HepG2 (cell line): ENCODE measurements around the gene CEP104. TPM values are rescaled to one million over a fixed set of nuclear protein-coding genes. Genes with fewer than 3 reads are reported as not detected.

Experiments used
- ATAC-seq: fragments of 200-7000 bp; cut with Tn5 transposase; 3 replicates; pipeline ENCODE4 v1.9.1; 2020; ENCODE audit warnings: mild to moderate bottlenecking, moderate library complexity
- BruUV-seq: library from RNA; stranded (reverse); fragments of 400-500 nt; replicated peaks from 2 replicates; lab custom pipeline; 2021; lab: Mats Ljungman, UMichigan
- CTCF ChIA-PET: fragments of 300-600 bp; formaldehyde crosslinking; extraction: SDS; loops from one replicate; lab custom pipeline; 2021; ENCODE audit warnings: low total read pairs, inconsistent platforms, low intra/inter-chr PET ratio; lab: Yijun Ruan, JAX
- POLR2A ChIA-PET: fragments of 350-600 bp; sonication (Branson Sonifier 250); formaldehyde crosslinking; loops from one replicate; lab custom pipeline; 2020; ENCODE audit warnings: antibody characterized with exemption, inconsistent platforms; lab: Yijun Ruan, JAX
- DNase-seq: peaks from one replicate; pipeline ENCODE4 v3.0.0-alpha.2; 2015; ENCODE audit warnings: low spot score
- FAIRE-seq: peaks from 3 replicates; lab custom pipeline; 2011; peaks lifted over from hg19 to GRCh38; lab: Jason Lieb, UNC
- H2AFZ ChIP-seq: one replicate; pipeline ENCODE4 v1.6.1; 2011; ENCODE audit warnings: low read length, inconsistent platforms
- H3K27ac ChIP-seq: fragments of 300-600 bp; 3 replicates; pipeline ENCODE4 v1.8.0; 2011; ENCODE audit warnings: mixed run types, mild to moderate bottlenecking, mixed read lengths, low read length, inconsistent platforms; ENCODE audit not compliant: insufficient read depth; ENCODE audit errors: extremely low read length
- H3K27me3 ChIP-seq, 2 experiments: fragments of 200-600 bp in 1 of 2; 2 replicates in 1 of 2; 3 replicates in 1 of 2; pipeline versions ENCODE4 v1.6.0 to v1.8.0; 2011; ENCODE audit warnings: low read length in 2 of 2, mild to moderate bottlenecking in 2 of 2, moderate library complexity in 2 of 2, inconsistent platforms in 1 of 2; ENCODE audit not compliant: insufficient read depth in 2 of 2, control insufficient read depth in 1 of 2
- H3K36me3 ChIP-seq, 2 experiments: fragments of 200-600 bp in 1 of 2; replicated peaks in 1 of 2; 2 replicates in 1 of 2; 3 replicates in 1 of 2; pipeline versions ENCODE4 v1.5.1 to v1.8.0; 2011; ENCODE audit warnings: low read length in 2 of 2, inconsistent platforms in 1 of 2; ENCODE audit not compliant: insufficient read depth in 2 of 2, control insufficient read depth in 1 of 2
- H3K4me1 ChIP-seq: 2 replicates; pipeline ENCODE4 v1.5.1; 2012; ENCODE audit warnings: low read length, inconsistent platforms; ENCODE audit not compliant: insufficient read depth
- H3K4me2 ChIP-seq: 2 replicates; pipeline ENCODE4 v1.6.0; 2011; ENCODE audit warnings: low read depth, low read length, inconsistent platforms
- H3K4me3 ChIP-seq, 3 experiments: fragments of 200-600 bp in 1 of 3; sonication (generic), shearing (Covaris generic) in 1 of 3; replicated peaks in 1 of 3; 2 replicates each; pipeline ENCODE4 v1.5.1; 2011 to 2016; ENCODE audit warnings: low read length in 3 of 3, inconsistent platforms in 2 of 3, low read depth in 2 of 3, mild to moderate bottlenecking in 2 of 3, control low read depth in 1 of 3, mixed read lengths in 1 of 3; ENCODE audit not compliant: insufficient read depth in 1 of 3
- H3K79me2 ChIP-seq: one replicate; pipeline ENCODE4 v1.6.1; 2011; ENCODE audit warnings: low read length, inconsistent platforms; ENCODE audit not compliant: insufficient read depth
- H3K9ac ChIP-seq: 2 replicates; pipeline ENCODE4 v1.6.0; 2011; ENCODE audit warnings: mild to moderate bottlenecking, low read depth, low read length, inconsistent platforms; ENCODE audit not compliant: insufficient read depth
- H3K9me3 ChIP-seq: 2 replicates; pipeline ENCODE4 v1.5.1; 2012; ENCODE audit warnings: mild to moderate bottlenecking, low read length
- H4K20me1 ChIP-seq: 2 replicates; pipeline ENCODE4 v1.6.0; 2011; ENCODE audit warnings: inconsistent platforms, mild to moderate bottlenecking, low read length, moderate library complexity; ENCODE audit not compliant: insufficient read depth
- ATF4 ChIP-seq, 2 experiments: fragments of 450-650 bp in 1 of 2; sonication (generic) in 1 of 2; formaldehyde crosslinking; IDR thresholded peaks; 2 replicates each; pipeline versions ENCODE4 v1.5.0 to v1.8.0; 2020 to 2022; ENCODE audit warnings: mild to moderate bottlenecking in 1 of 2, missing genetic modification reagents in 1 of 2
- GABPB1 ChIP-seq: IDR thresholded peaks from 2 replicates; pipeline ENCODE4 v1.6.1; 2016; ENCODE audit warnings: mild to moderate bottlenecking, missing genetic modification reagents, moderate library complexity, missing compliant biosample characterization
- GLMP ChIP-seq: sonication (generic); formaldehyde crosslinking; IDR thresholded peaks from 2 replicates; pipeline ENCODE4 v1.9.0; 2021; ENCODE audit warnings: missing genetic modification reagents, mild to moderate bottlenecking, borderline replicate concordance
- GMEB2 ChIP-seq: IDR thresholded peaks from 2 replicates; pipeline ENCODE4 v1.6.1; 2016; ENCODE audit warnings: missing biosample characterization, missing genetic modification reagents, low read depth
- HMGA1 ChIP-seq: sonication (generic); formaldehyde crosslinking; conservative IDR thresholded peaks from 2 replicates; pipeline ENCODE4 v1.4.0; 2020; ENCODE audit warnings: missing genetic modification reagents
- MXD3 ChIP-seq: IDR thresholded peaks from 2 replicates; pipeline ENCODE4 v1.6.1; 2016; ENCODE audit warnings: mild to moderate bottlenecking, missing biosample characterization, missing genetic modification reagents
- NFE2 ChIP-seq: sonication (generic); formaldehyde crosslinking; IDR thresholded peaks from 2 replicates; pipeline ENCODE4 v1.4.0; 2020; ENCODE audit warnings: missing genetic modification reagents
- NFE2L1 ChIP-seq: sonication (generic); formaldehyde crosslinking; IDR thresholded peaks from 2 replicates; pipeline ENCODE4 v1.4.0; 2020; ENCODE audit warnings: missing genetic modification reagents, mild to moderate bottlenecking, borderline replicate concordance
- PITX1 ChIP-seq: sonication (generic); formaldehyde crosslinking; IDR thresholded peaks from 2 replicates; pipeline ENCODE4 v1.5.1; 2020; ENCODE audit warnings: mild to moderate bottlenecking, missing genetic modification reagents
- TMF1 ChIP-seq: sonication (generic); formaldehyde crosslinking; IDR thresholded peaks from 2 replicates; pipeline ENCODE4 v1.8.1; 2022; ENCODE audit warnings: low read depth, missing genetic modification reagents
- ZFAT ChIP-seq: sonication (generic); formaldehyde crosslinking; conservative IDR thresholded peaks from 2 replicates; pipeline ENCODE4 v1.8.1; 2023; ENCODE audit warnings: missing genetic modification reagents, inconsistent platforms
- ZNF292 ChIP-seq: sonication (generic); formaldehyde crosslinking; IDR thresholded peaks from 2 replicates; pipeline ENCODE4 v1.8.1; 2022; ENCODE audit warnings: mild to moderate bottlenecking, low read depth, missing genetic modification reagents, borderline replicate concordance
- ZNF670 ChIP-seq: sonication (generic); formaldehyde crosslinking; IDR thresholded peaks from 2 replicates; pipeline ENCODE4 v1.8.0; 2022; ENCODE audit warnings: mild to moderate bottlenecking, missing genetic modification reagents, borderline replicate concordance
- WGBS: methylation state at CpG from one replicate; pipeline ENCODE4 v1.1.6; 2017; ENCODE audit warnings: low lambda C conversion rate; 5-methylcytosine and 5-hydroxymethylcytosine counted together
- in situ Hi-C: cut with HindIII; loops from 2 replicates; pipeline ENCODE4 v1.10.0; 2017; ENCODE audit warnings: low pct_unique_long_range_greater_than_20kb; ENCODE audit not compliant: extremely low pct_ligation_motif_present
- intact Hi-C: fragments of 100-400 bp; cut with micrococcal nuclease; formaldehyde crosslinking; loops from one replicate; pipeline ENCODE4 v1.10.0; 2022; ENCODE audit not compliant: unreplicated experiment
- polyA plus RNA-seq, 8 experiments: library from polyadenylated mRNA; depleted of rRNA in 3 of 8; stranded (reverse) in 7 of 8; unstranded in 1 of 8; fragments of >200 nt; fragmentation: Illumina TruSeq in 4 of 8; extraction: Trizol in 4 of 8; gene quantifications; 2 replicates each; pipeline versions ENCODE4 v1.2.1 to v1.2.3, GENCODE V29; 2011 to 2016; ENCODE audit warnings: low read depth in 4 of 8, missing spikeins in 1 of 8, mixed read lengths in 1 of 8; ENCODE audit not compliant: insufficient read depth in 1 of 8
- total RNA-seq, 5 experiments: library from RNA; depleted of rRNA; stranded (reverse); fragments of >200 nt; fragmentation: Illumina TruSeq; extraction: Trizol; gene quantifications; 2 replicates each; pipeline ENCODE4 v1.2.3, GENCODE V29; 2016; ENCODE audit warnings: low read depth in 1 of 5
- TF ChIP-seq, protein P1 (sequence below): sonication (generic); formaldehyde crosslinking; IDR thresholded peaks from 2 replicates; pipeline ENCODE4 v1.4.0; 2020; ENCODE audit warnings: mild to moderate bottlenecking, missing genetic modification reagents
- TF ChIP-seq, protein P2 (sequence below): IDR thresholded peaks from 2 replicates; pipeline ENCODE4 v1.6.1; 2016; ENCODE audit warnings: mild to moderate bottlenecking

CEP104 gene
- total and polyA plus RNA-seq, 2 of the 13 experiments (the other 11 are each of a cell fraction or from before 2014, with no cell fraction given) = 20.4 to 30.1 TPM

GRCh38 chr1:3796215-3797061 lies 60.6 kb downstream of the CEP104 start, which contains the start of gene LRRC47:
TSS of gene LRRC47 (minus strand) at chr1:3796498. CDS start at chr1:3796476, 22 bp downstream.
- peak; percentile 57 for FAIRE-seq
- in situ Hi-C loops = no loop called here
- Histone ChIP-seq H3K9me3 (no peaks in the 10 kb centered on the region), H3K27ac (peak within 1 kb of the TSS; percentile 77), H3K79me2 (peaks cover 28% of the 10 kb centered on the region), H3K4me1 (peaks cover 39% of the 10 kb centered on the region), H3K36me3 (peaks cover 1 to 3% of the 10 kb centered on the region in 2 experiments; a peak in 2 of 5 replicates), H2AFZ (peak within 1 kb of the TSS; percentile 43), H3K9ac (peak within 1 kb of the TSS; percentile 90), H3K4me2 (peak within 1 kb of the TSS; percentile 86), H3K27me3 (peaks cover 0 to 4% of the 10 kb centered on the region in 2 experiments; a peak in 2 of 5 replicates), H4K20me1 (0 out of 2 replicates have a peak, but pooled peaks cover 8% of the 10 kb centered on the region), H3K4me3 (peak within 1 kb of the TSS; percentile 91 to 95 (median 92))
- ATAC-seq = peak; percentile 99
- BruUV-seq = TSS peak; percentile 92
- CTCF ChIA-PET = interaction anchor here (2.1 kb wide), 1 partner anchor 11 kb away, joined by 5 read pairs; no protein-coding TSS in a partner anchor
- peak; percentile 83 for DNase-seq
- intact Hi-C loops = loop anchor here (1.0 kb wide), 1 partner anchor 21 kb away; no protein-coding TSS in a partner anchor
- POLR2A ChIA-PET = interaction anchor here (0.9 to 2.7 kb wide), 7 partner anchors 9 to 107 kb away, joined by 3 to 20 read pairs (median 4); no protein-coding TSS in a partner anchor
- 2% methylated on average over 20 of the region's 60 CpGs for WGBS
- peak; percentile 98 for TF ChIP-seq GABPB1 (CRISPR knock-in tag)
- peak; percentile 52; the same call in 1 of the 2 replicates for TF ChIP-seq GMEB2 (CRISPR knock-in tag)
- TF ChIP-seq, protein P1, sequence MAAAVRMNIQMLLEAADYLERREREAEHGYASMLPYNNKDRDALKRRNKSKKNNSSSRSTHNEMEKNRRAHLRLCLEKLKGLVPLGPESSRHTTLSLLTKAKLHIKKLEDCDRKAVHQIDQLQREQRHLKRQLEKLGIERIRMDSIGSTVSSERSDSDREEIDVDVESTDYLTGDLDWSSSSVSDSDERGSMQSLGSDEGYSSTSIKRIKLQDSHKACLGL (CRISPR knock-in tag) = no peak
- peak; percentile 29; the same call in 1 of the 2 replicates for TF ChIP-seq PITX1
- TF ChIP-seq, protein P2, sequence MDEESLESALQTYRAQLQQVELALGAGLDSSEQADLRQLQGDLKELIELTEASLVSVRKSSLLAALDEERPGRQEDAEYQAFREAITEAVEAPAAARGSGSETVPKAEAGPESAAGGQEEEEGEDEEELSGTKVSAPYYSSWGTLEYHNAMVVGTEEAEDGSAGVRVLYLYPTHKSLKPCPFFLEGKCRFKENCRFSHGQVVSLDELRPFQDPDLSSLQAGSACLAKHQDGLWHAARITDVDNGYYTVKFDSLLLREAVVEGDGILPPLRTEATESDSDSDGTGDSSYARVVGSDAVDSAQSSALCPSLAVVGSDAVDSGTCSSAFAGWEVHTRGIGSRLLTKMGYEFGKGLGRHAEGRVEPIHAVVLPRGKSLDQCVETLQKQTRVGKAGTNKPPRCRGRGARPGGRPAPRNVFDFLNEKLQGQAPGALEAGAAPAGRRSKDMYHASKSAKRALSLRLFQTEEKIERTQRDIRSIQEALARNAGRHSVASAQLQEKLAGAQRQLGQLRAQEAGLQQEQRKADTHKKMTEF = peak; percentile 85
- TF ChIP-seq HMGA1 (CRISPR knock-in tag) = no peak
- no peak for TF ChIP-seq NFE2L1 (CRISPR knock-in tag)
- peak; percentile 44; the same call in 1 of the 2 replicates for TF ChIP-seq TMF1 (CRISPR knock-in tag)
- TF ChIP-seq ZNF292 (CRISPR knock-in tag) = no peak
- TF ChIP-seq ZFAT = 0 out of 2 replicates have a peak, but pooled peaks have one; percentile 52
- TF ChIP-seq NFE2 (CRISPR knock-in tag) = no peak
- TF ChIP-seq ATF4 (CRISPR knock-in tag; IDR thresholded peaks at IDR 0.05) = peak in 1 of 2 experiments; percentile 45; a peak in 1 of 4 replicates
- TF ChIP-seq ZNF670 = peak; percentile 89
- peak; percentile 85 for TF ChIP-seq MXD3 (CRISPR knock-in tag)
- 0 out of 2 replicates have a peak, but pooled peaks have one; percentile 12 for TF ChIP-seq GLMP (CRISPR knock-in tag)
